ENCODE results near the gene EXOSC1.
A peak's percentile ranks its signal among the peaks of the same experiment; 100 is the strongest.

GRCh38 chr10:97445722-97446639, at the start of gene EXOSC1, which contains the start of gene ZDHHC16:
- TF ChIP-seq CTCF (IDR thresholded peaks at IDR 0.05) (no peak), POLR2A (IDR thresholded peaks at IDR 0.05) (peak; percentile 47 to 68)
